Activated CD4-positive, alpha-beta T cell treated with anti-CD3 and anti-CD28 coated beads, Interleukin-2, Interleukin-4, amounts not matched to agents 100 ng/mL and 50 ng/mL, durations not matched to agents 16 hours and 8 hours (primary cell): ENCODE results near the gene WWOX.

Source experiments
- DNase-seq: peaks from one replicate; pipeline ENCODE4 v3.0.0-alpha.2; 2020; ENCODE audit warnings: low spot score

Gene WWOX

GRCh38 chr16:78399384-78399783 lies 299.9 kb downstream of the WWOX start:
- DNase-seq, result no peak

GRCh38 chr16:78402833-78403232 lies 303.4 kb downstream of the WWOX start:
- DNase-seq, result no peak

- no peak for DNase-seq
Measured at GRCh38 chr16:78405040-78405439, 305.6 kb downstream of the WWOX start.

- no peak for DNase-seq
Measured at GRCh38 chr16:78405833-78406232, 306.4 kb downstream of the WWOX start.

- DNase-seq, result no peak
Measured at GRCh38 chr16:78407191-78407590, 307.7 kb downstream of the WWOX start.

GRCh38 chr16:78413651-78414050 lies 314.2 kb downstream of the WWOX start:
- DNase-seq, result no peak

GRCh38 chr16:78415013-78415412 lies 315.6 kb downstream of the WWOX start:
- DNase-seq, result no peak

- no peak for DNase-seq
Measured at GRCh38 chr16:78415669-78416068, 316.2 kb downstream of the WWOX start.

GRCh38 chr16:78416400-78416799 lies 316.9 kb downstream of the WWOX start:
- no peak for DNase-seq

GRCh38 chr16:78421181-78421708 lies 321.8 kb downstream of the WWOX start:
- DNase-seq, result no peak

- no peak for DNase-seq
Measured at GRCh38 chr16:78425281-78425680, 325.8 kb downstream of the WWOX start.

GRCh38 chr16:78425891-78426510 lies 326.5 kb downstream of the WWOX start:
- DNase-seq, result no peak

GRCh38 chr16:78428193-78428592 lies 328.7 kb downstream of the WWOX start:
- DNase-seq, result no peak

- DNase-seq, result no peak
Measured at GRCh38 chr16:78430281-78430680, 330.8 kb downstream of the WWOX start.

- no peak for DNase-seq
Measured at GRCh38 chr16:78431004-78431670, 331.7 kb downstream of the WWOX start.

GRCh38 chr16:78431701-78432100 lies 332.2 kb downstream of the WWOX start:
- no peak for DNase-seq

GRCh38 chr16:78432451-78432850 lies 333.0 kb downstream of the WWOX start:
- DNase-seq, result no peak

- DNase-seq, result no peak
Measured at GRCh38 chr16:78433116-78433515, 333.7 kb downstream of the WWOX start.

GRCh38 chr16:78434401-78434800 lies 334.9 kb downstream of the WWOX start:
- DNase-seq, result no peak

- no peak for DNase-seq
Measured at GRCh38 chr16:78435260-78435659, 335.8 kb downstream of the WWOX start.

GRCh38 chr16:78436023-78436422 lies 336.6 kb downstream of the WWOX start:
- DNase-seq, result no peak

GRCh38 chr16:78436846-78437245 lies 337.4 kb downstream of the WWOX start:
- no peak for DNase-seq

- DNase-seq, result peak; percentile 28
Measured at GRCh38 chr16:78437352-78437968, 338.0 kb downstream of the WWOX start.
